ENCODE measurements around the gene COLEC11.

- TF ChIP-seq CTCF (IDR thresholded peaks at IDR 0.05) (no peak), EZH2 (IDR thresholded peaks at IDR 0.05; ENCODE audit: borderline replicate concordance, insufficient read depth, low read depth, low read length, poor library complexity, severe bottlenecking) (no peak)
Observed at GRCh38 chr2:3649581-3649980, 54.7 kb downstream of the COLEC11 start.

Data from B cell (primary cell).